Activated CD4-positive, alpha-beta memory T cell treated with anti-CD3 and anti-CD28 coated beads for 36 hours (primary cell): ENCODE data around the gene VN1R5. TPM values are rescaled to one million over a fixed set of nuclear protein-coding genes. Genes with fewer than 3 reads are reported as not detected.
"Not testable (repeated sequence)": the region's sequence is repeated elsewhere in the genome, so short reads cannot be mapped to it uniquely, and the experiment has no call there.

Experiments
- CTCF ChIA-PET: fragments of 350-600 bp; sonication (Branson Sonifier 250); formaldehyde crosslinking; loops from one replicate; lab custom pipeline; 2021; ENCODE audit warnings: antibody characterized with exemption, inconsistent platforms; lab: Charles Lee
- POLR2A ChIA-PET: fragments of 350-600 bp; sonication (Branson Sonifier 250); formaldehyde crosslinking; loops from one replicate; lab custom pipeline; 2021; ENCODE audit warnings: antibody characterized with exemption; lab: Charles Lee
- DNase-seq: peaks from one replicate; pipeline ENCODE4 v3.0.0-alpha.2; 2020
- H3K27ac Mint-ChIP-seq: one replicate; pipeline ENCODE4 v1.8.0; 2021; ENCODE audit warnings: mixed read lengths
- H3K27me3 Mint-ChIP-seq: one replicate; pipeline ENCODE4 v1.8.0; 2021; ENCODE audit warnings: mixed read lengths
- H3K36me3 Mint-ChIP-seq: one replicate; pipeline ENCODE4 v1.8.0; 2021; ENCODE audit warnings: mixed read lengths
- H3K4me1 Mint-ChIP-seq: one replicate; pipeline ENCODE4 v1.8.0; 2021; ENCODE audit warnings: low read depth, mixed read lengths
- H3K4me3 Mint-ChIP-seq: one replicate; pipeline ENCODE4 v1.8.0; 2021; ENCODE audit warnings: mild to moderate bottlenecking, mixed read lengths
- H3K9me3 Mint-ChIP-seq: one replicate; pipeline ENCODE4 v1.8.0; 2021; ENCODE audit warnings: mixed read lengths
- intact Hi-C: fragments of 100-400 bp; cut with micrococcal nuclease; formaldehyde crosslinking; loops from one replicate; pipeline ENCODE4 v1.15.1; 2023
- total RNA-seq, 2 experiments: library from RNA; stranded (reverse); gene quantifications; one replicate each; pipeline ENCODE4 v1.2.3, GENCODE V29; 2021

The VN1R5 gene
- total RNA-seq: not detected

GRCh38 chr1:247255772-247256171 is at the start of gene VN1R5:
VN1R5 (plus strand) TSS chr1:247256072.
- H3K27me3 Mint-ChIP-seq, intact Hi-C loops, POLR2A ChIA-PET, H3K27ac Mint-ChIP-seq, H3K4me3 Mint-ChIP-seq, H3K4me1 Mint-ChIP-seq, H3K36me3 Mint-ChIP-seq, H3K9me3 Mint-ChIP-seq, DNase-seq: not testable (repeated sequence)
- CTCF ChIA-PET: interaction anchor here (0.6 kb wide), 1 partner anchor 425 kb away, joined by 3 read pairs; no protein-coding TSS in a partner anchor

- Mint-ChIP-seq H3K27me3 (no peaks in the 10 kb centered on the region), H3K4me3 (peak overlapping the region; percentile 90), H3K4me1 (peaks cover 65% of the 10 kb centered on the region), H3K9me3 (peaks cover 6% of the 10 kb centered on the region), H3K36me3 (peaks cover 43% of the 10 kb centered on the region), H3K27ac (peak overlapping the region; percentile 96)
- ChIA-PET POLR2A (interaction anchor here (0.5 to 1.3 kb wide), 2 partner anchors 13 to 278 kb away, joined by 4 to 5 read pairs; partner anchors contain the start of gene AHCTF1), CTCF (interaction anchor here (1.0 kb wide), 1 partner anchor 277 kb away, joined by 4 read pairs; no protein-coding TSS in a partner anchor)
- DNase-seq: no peak
- intact Hi-C loops: no loop called here
Observed at GRCh38 chr1:247209396-247209795, 46.5 kb upstream of the VN1R5 start.

GRCh38 chr1:247210062-247210375 is 45.9 kb upstream of the VN1R5 start:
- peaks cover 64% of the 10 kb centered on the region for H3K4me1 Mint-ChIP-seq
- H3K4me3 Mint-ChIP-seq: peak overlapping the region; percentile 90
- no peaks in the 10 kb centered on the region for H3K27me3 Mint-ChIP-seq
- ChIA-PET POLR2A (interaction anchor here (1.3 to 1.4 kb wide), 3 partner anchors 121 to 279 kb away, joined by 4 to 7 read pairs (median 5); partner anchors contain the start of genes AHCTF1 and ZNF496), CTCF (interaction anchor here (1.0 kb wide), 3 partner anchors 85 to 276 kb away, joined by 3 to 5 read pairs (median 4); no protein-coding TSS in a partner anchor)
- intact Hi-C loops: loop anchor here (1.0 to 5.0 kb wide), 6 partner anchors 38 to 643 kb away; partner anchors contain the start of genes CNST, TFB2M, ZNF124 and ZNF496
- H3K36me3 Mint-ChIP-seq: peaks cover 39% of the 10 kb centered on the region
- H3K27ac Mint-ChIP-seq: peak overlapping the region; percentile 96
- no peak for DNase-seq
- H3K9me3 Mint-ChIP-seq: peaks cover 6% of the 10 kb centered on the region

GRCh38 chr1:247210376-247211117 is 45.3 kb upstream of the VN1R5 start:
- CTCF ChIA-PET: interaction anchor here (1.0 kb wide), 3 partner anchors 86 to 275 kb away, joined by 3 to 5 read pairs (median 4); no protein-coding TSS in a partner anchor

GRCh38 chr1:247211339-247211738 is 44.5 kb upstream of the VN1R5 start:
- POLR2A ChIA-PET: no interaction called here
- H3K4me3 Mint-ChIP-seq: peak overlapping the region; percentile 20
- peaks cover 58% of the 10 kb centered on the region for H3K4me1 Mint-ChIP-seq

More at GRCh38 chr1:247210376-247211117, 45.3 kb upstream of the VN1R5 start:
- Mint-ChIP-seq H3K4me3 (peak overlapping the region; percentile 90), H3K27me3 (no peaks in the 10 kb centered on the region), H3K9me3 (peaks cover 6% of the 10 kb centered on the region), H3K27ac (peak overlapping the region; percentile 96), H3K36me3 (peaks cover 36% of the 10 kb centered on the region), H3K4me1 (peaks cover 62% of the 10 kb centered on the region)
- POLR2A ChIA-PET: interaction anchor here (1.3 to 1.4 kb wide), 3 partner anchors 120 to 279 kb away, joined by 4 to 7 read pairs (median 5); partner anchors contain the start of genes AHCTF1 and ZNF496
- peak; percentile 98 for DNase-seq
- intact Hi-C loops: loop anchor here (1.0 to 5.0 kb wide), 6 partner anchors 38 to 644 kb away; partner anchors contain the start of genes CNST, TFB2M, ZNF124 and ZNF496

GRCh38 chr1:247212012-247212411 is 43.9 kb upstream of the VN1R5 start:
- intact Hi-C loops: loop anchor here (5.0 kb wide), 1 partner anchor 40 kb away; the partner anchor contains the start of gene ZNF124
- Mint-ChIP-seq H3K27me3 (no peaks in the 10 kb centered on the region), H3K36me3 (peaks cover 23% of the 10 kb centered on the region), H3K4me1 (peaks cover 58% of the 10 kb centered on the region), H3K27ac (no peak overlapping the region), H3K9me3 (no peaks in the 10 kb centered on the region), H3K4me3 (no peak overlapping the region)
- CTCF ChIA-PET: no interaction called here
- DNase-seq: no peak
- POLR2A ChIA-PET: no interaction called here

More at GRCh38 chr1:247211339-247211738, 44.5 kb upstream of the VN1R5 start:
- H3K27ac Mint-ChIP-seq: no peak overlapping the region
- no peak for DNase-seq
- intact Hi-C loops: loop anchor here (2.0 to 5.0 kb wide), 2 partner anchors 39 to 645 kb away; partner anchors contain the start of genes CNST, TFB2M and ZNF124
- CTCF ChIA-PET: no interaction called here
- peaks cover 28% of the 10 kb centered on the region for H3K36me3 Mint-ChIP-seq
- peaks cover 1% of the 10 kb centered on the region for H3K9me3 Mint-ChIP-seq
- no peaks in the 10 kb centered on the region for H3K27me3 Mint-ChIP-seq

GRCh38 chr1:247212627-247213617 is 43.0 kb upstream of the VN1R5 start:
- Mint-ChIP-seq H3K27me3 (no peaks in the 10 kb centered on the region), H3K4me3 (no peak overlapping the region), H3K9me3 (no peaks in the 10 kb centered on the region), H3K27ac (no peak overlapping the region), H3K4me1 (peaks cover 54% of the 10 kb centered on the region), H3K36me3 (peaks cover 16% of the 10 kb centered on the region)
- no peak for DNase-seq
- ChIA-PET CTCF (no interaction called here), POLR2A (no interaction called here)
- intact Hi-C loops: loop anchor here (5.0 kb wide), 1 partner anchor 41 kb away; the partner anchor contains the start of gene ZNF124

- Mint-ChIP-seq H3K4me3 (no peak overlapping the region), H3K36me3 (no peaks in the 10 kb centered on the region), H3K27ac (no peak overlapping the region), H3K4me1 (peaks cover 33% of the 10 kb centered on the region), H3K27me3 (no peaks in the 10 kb centered on the region), H3K9me3 (no peaks in the 10 kb centered on the region)
- DNase-seq: no peak
- intact Hi-C loops: no loop called here
- CTCF ChIA-PET: no interaction called here
- POLR2A ChIA-PET: no interaction called here
Observed at GRCh38 chr1:247216261-247216660, 39.6 kb upstream of the VN1R5 start.

GRCh38 chr1:247218121-247218651 is 37.7 kb upstream of the VN1R5 start:
- peaks cover 11% of the 10 kb centered on the region for H3K27me3 Mint-ChIP-seq
- H3K4me3 Mint-ChIP-seq: no peak overlapping the region
- POLR2A ChIA-PET: no interaction called here
- no peak for DNase-seq
- CTCF ChIA-PET: no interaction called here
- peaks cover 14% of the 10 kb centered on the region for H3K4me1 Mint-ChIP-seq
- intact Hi-C loops: no loop called here
- H3K36me3 Mint-ChIP-seq: peaks cover 5% of the 10 kb centered on the region
- no peaks in the 10 kb centered on the region for H3K9me3 Mint-ChIP-seq
- no peak overlapping the region for H3K27ac Mint-ChIP-seq

GRCh38 chr1:247220280-247220679 is 35.6 kb upstream of the VN1R5 start:
- H3K4me3 Mint-ChIP-seq, H3K4me1 Mint-ChIP-seq, DNase-seq, CTCF ChIA-PET, intact Hi-C loops, POLR2A ChIA-PET, H3K27ac Mint-ChIP-seq: not testable (repeated sequence)
- H3K27me3 Mint-ChIP-seq: peaks cover 21% of the 10 kb centered on the region
- peaks cover 13% of the 10 kb centered on the region for H3K36me3 Mint-ChIP-seq
- peaks cover 13% of the 10 kb centered on the region for H3K9me3 Mint-ChIP-seq

GRCh38 chr1:247222840-247223239 is 33.0 kb upstream of the VN1R5 start:
- CTCF ChIA-PET: interaction anchor here (1.0 kb wide), 1 partner anchor 150 kb away, joined by 3 read pairs; no protein-coding TSS in a partner anchor
- no peak overlapping the region for H3K27ac Mint-ChIP-seq
- peaks cover 13% of the 10 kb centered on the region for H3K36me3 Mint-ChIP-seq
- no peak overlapping the region for H3K4me3 Mint-ChIP-seq
- no peaks in the 10 kb centered on the region for H3K4me1 Mint-ChIP-seq
- POLR2A ChIA-PET: no interaction called here
- intact Hi-C loops: no loop called here
- no peak for DNase-seq
- peaks cover 21% of the 10 kb centered on the region for H3K27me3 Mint-ChIP-seq
- peaks cover 16% of the 10 kb centered on the region for H3K9me3 Mint-ChIP-seq
